Loucy (cell line): ENCODE measurements around the gene RNF166.

Experiments
- EZH2phosphoT487 ChIP-seq: fragments of 200-600 bp; IDR thresholded peaks from 2 replicates; pipeline ENCODE4 v1.6.1; 2018; ENCODE audit warnings: antibody characterized with exemption, mild to moderate bottlenecking, moderate library complexity, borderline replicate concordance
- TF ChIP-seq, protein P1 (sequence below): fragments of 200-600 bp; sonication (generic); conservative IDR thresholded peaks from 2 replicates; pipeline ENCODE4 v1.5.1; 2014; ENCODE audit warnings: mild to moderate bottlenecking, antibody characterized with exemption, low read length

- TF ChIP-seq, protein P1, sequence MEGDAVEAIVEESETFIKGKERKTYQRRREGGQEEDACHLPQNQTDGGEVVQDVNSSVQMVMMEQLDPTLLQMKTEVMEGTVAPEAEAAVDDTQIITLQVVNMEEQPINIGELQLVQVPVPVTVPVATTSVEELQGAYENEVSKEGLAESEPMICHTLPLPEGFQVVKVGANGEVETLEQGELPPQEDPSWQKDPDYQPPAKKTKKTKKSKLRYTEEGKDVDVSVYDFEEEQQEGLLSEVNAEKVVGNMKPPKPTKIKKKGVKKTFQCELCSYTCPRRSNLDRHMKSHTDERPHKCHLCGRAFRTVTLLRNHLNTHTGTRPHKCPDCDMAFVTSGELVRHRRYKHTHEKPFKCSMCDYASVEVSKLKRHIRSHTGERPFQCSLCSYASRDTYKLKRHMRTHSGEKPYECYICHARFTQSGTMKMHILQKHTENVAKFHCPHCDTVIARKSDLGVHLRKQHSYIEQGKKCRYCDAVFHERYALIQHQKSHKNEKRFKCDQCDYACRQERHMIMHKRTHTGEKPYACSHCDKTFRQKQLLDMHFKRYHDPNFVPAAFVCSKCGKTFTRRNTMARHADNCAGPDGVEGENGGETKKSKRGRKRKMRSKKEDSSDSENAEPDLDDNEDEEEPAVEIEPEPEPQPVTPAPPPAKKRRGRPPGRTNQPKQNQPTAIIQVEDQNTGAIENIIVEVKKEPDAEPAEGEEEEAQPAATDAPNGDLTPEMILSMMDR = no peak
- no peak for TF ChIP-seq EZH2phosphoT487
Measured at GRCh38 chr16:88654363-88655052, 51.7 kb downstream of the RNF166 start.
